ENCODE results near the gene IGSF9B. TPM values are rescaled to one million over a fixed set of nuclear protein-coding genes. Genes with fewer than 3 reads are reported as not detected.

Gene IGSF9B
- total and polyA plus RNA-seq, 2 of the 13 experiments (the other 11 are each of a cell fraction or from before 2014, with no cell fraction given) = not detected

DNA sequence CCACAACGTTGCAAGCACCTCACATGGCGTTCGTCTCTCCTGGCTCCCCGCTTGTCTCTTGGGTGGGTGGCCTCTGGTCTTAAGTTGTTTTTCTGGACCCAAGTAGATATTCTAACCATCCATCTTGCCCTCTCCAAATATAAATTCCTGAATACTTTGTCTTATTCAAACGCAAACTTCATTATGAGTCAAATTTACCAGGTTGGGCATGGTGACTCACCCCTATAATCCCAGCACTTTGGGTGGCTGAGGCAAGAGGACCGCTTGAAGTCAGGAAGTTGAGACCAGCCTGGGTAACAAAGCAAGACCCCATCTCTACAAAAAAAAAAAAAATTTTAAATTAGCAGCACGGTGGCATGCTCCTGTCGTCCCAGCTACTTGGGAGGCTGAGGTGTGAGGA lies 5.1 kb upstream of the IGSF9B start:
- FAIRE-seq = no peak
- ATAC-seq = no peak
- Histone ChIP-seq H3K4me3 (replicated peaks in 1 of 3; ENCODE audit: insufficient read depth in 1 of 3, low read depth in 2 of 3, low read length in 3 of 3) (no peak overlapping the region), H4K20me1 (ENCODE audit: insufficient read depth, low read length) (no peaks in the 10 kb centered on the region), H3K4me2 (ENCODE audit: low read depth, low read length) (no peak overlapping the region), H3K27me3 (ENCODE audit: control insufficient read depth in 1 of 2, insufficient read depth in 2 of 2, low read length in 2 of 2) (peaks cover 4 to 48% of the 10 kb centered on the region in 2 experiments; a peak in 3 of 5 replicates), H3K79me2 (ENCODE audit: insufficient read depth, low read length) (no peaks in the 10 kb centered on the region), H3K9ac (ENCODE audit: insufficient read depth, low read depth, low read length) (no peak overlapping the region), H2AFZ (ENCODE audit: low read length) (no peak overlapping the region), H3K4me1 (ENCODE audit: insufficient read depth, low read length) (no peaks in the 10 kb centered on the region), H3K9me3 (ENCODE audit: low read length) (no peaks in the 10 kb centered on the region), H3K36me3 (replicated peaks in 1 of 2; ENCODE audit: control insufficient read depth in 1 of 2, insufficient read depth in 2 of 2, low read length in 2 of 2) (no peaks in the 10 kb centered on the region), H3K27ac (ENCODE audit: extremely low read length, insufficient read depth, low read length) (no peak overlapping the region)
- in situ Hi-C loops (cut with HindIII; ENCODE audit: extremely low pct_ligation_motif_present, low pct_unique_long_range_greater_than_20kb) (no loop called here), intact Hi-C loops (cut with micrococcal nuclease; ENCODE audit: unreplicated experiment) (no loop called here)
- ChIA-PET CTCF (ENCODE audit: low intra/inter-chr PET ratio, low total read pairs) (no interaction called here), POLR2A (no interaction called here)
- DNase-seq (ENCODE audit: low spot score) = no peak
- TF ChIP-seq HDAC1 (CRISPR knock-in tag; IDR thresholded peaks at IDR 0.05) (no peak), SMARCC2 (IDR thresholded peaks at IDR 0.05) (no peak), KAT2B (IDR thresholded peaks at IDR 0.05; ENCODE audit: borderline replicate concordance, low read depth, low read length) (no peak), AKAP8 (CRISPR knock-in tag; IDR thresholded peaks at IDR 0.05) (no peak)
- TF ChIP-seq, protein P1, sequence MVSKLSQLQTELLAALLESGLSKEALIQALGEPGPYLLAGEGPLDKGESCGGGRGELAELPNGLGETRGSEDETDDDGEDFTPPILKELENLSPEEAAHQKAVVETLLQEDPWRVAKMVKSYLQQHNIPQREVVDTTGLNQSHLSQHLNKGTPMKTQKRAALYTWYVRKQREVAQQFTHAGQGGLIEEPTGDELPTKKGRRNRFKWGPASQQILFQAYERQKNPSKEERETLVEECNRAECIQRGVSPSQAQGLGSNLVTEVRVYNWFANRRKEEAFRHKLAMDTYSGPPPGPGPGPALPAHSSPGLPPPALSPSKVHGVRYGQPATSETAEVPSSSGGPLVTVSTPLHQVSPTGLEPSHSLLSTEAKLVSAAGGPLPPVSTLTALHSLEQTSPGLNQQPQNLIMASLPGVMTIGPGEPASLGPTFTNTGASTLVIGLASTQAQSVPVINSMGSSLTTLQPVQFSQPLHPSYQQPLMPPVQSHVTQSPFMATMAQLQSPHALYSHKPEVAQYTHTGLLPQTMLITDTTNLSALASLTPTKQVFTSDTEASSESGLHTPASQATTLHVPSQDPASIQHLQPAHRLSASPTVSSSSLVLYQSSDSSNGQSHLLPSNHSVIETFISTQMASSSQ (IDR thresholded peaks at IDR 0.05; ENCODE audit: low read depth) = no peak
- TF ChIP-seq, protein P1 (CRISPR knock-in tag; IDR thresholded peaks at IDR 0.05; ENCODE audit: borderline replicate concordance) = no peak
- no TSS peak for BruUV-seq (replicated peaks)
- whole genome bisulfite sequencing (ENCODE audit: low lambda C conversion rate) = 7% methylated on average over 8 of the region's 8 CpGs
